ENCODE measurements around the gene LAMA3.

DNA sequence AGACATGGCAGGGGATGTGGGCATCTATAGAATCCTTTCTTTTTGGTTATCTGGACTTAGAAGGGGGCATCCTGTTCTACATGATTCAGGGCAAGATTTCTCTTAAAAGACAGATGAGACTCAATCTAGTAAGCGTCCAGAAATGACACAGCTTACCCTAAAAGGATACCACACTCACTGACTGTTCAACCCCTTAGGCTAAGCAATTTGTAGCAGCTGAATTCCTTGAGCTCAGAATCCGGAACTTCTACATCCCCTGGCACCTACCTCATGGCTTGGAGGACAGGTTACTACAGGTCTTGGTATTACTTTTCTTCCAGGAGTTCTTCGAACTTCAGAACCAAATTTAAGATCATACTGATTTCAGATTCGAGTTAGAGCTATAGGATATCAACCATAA lies 138.4 kb downstream of the LAMA3 start:
- TF ChIP-seq EZH2 (IDR thresholded peaks at IDR 0.05; ENCODE audit: borderline replicate concordance, low read depth, low read length, severe bottlenecking) (no peak), FOS (IDR thresholded peaks at IDR 0.05; ENCODE audit: borderline replicate concordance, insufficient read depth, low read length) (no peak)
- TF ChIP-seq, protein P1, sequence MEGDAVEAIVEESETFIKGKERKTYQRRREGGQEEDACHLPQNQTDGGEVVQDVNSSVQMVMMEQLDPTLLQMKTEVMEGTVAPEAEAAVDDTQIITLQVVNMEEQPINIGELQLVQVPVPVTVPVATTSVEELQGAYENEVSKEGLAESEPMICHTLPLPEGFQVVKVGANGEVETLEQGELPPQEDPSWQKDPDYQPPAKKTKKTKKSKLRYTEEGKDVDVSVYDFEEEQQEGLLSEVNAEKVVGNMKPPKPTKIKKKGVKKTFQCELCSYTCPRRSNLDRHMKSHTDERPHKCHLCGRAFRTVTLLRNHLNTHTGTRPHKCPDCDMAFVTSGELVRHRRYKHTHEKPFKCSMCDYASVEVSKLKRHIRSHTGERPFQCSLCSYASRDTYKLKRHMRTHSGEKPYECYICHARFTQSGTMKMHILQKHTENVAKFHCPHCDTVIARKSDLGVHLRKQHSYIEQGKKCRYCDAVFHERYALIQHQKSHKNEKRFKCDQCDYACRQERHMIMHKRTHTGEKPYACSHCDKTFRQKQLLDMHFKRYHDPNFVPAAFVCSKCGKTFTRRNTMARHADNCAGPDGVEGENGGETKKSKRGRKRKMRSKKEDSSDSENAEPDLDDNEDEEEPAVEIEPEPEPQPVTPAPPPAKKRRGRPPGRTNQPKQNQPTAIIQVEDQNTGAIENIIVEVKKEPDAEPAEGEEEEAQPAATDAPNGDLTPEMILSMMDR (IDR thresholded peaks at IDR 0.05; ENCODE audit: extremely low read depth in 1 of 2, insufficient read depth in 1 of 2, low read depth in 1 of 2, low read length in 2 of 2): no peak

All from endothelial cell of umbilical vein (primary cell).